GM21526 (cell line): ENCODE results near the gene BAX.

ENCODE experiments used
- ATAC-seq: cut with Tn5 transposase; IDR thresholded peaks from one replicate; pipeline ENCODE4 v1.9.1; 2021; ENCODE audit warnings: moderate library complexity; ENCODE audit not compliant: unreplicated experiment, low FRiP score

Gene BAX

DNA sequence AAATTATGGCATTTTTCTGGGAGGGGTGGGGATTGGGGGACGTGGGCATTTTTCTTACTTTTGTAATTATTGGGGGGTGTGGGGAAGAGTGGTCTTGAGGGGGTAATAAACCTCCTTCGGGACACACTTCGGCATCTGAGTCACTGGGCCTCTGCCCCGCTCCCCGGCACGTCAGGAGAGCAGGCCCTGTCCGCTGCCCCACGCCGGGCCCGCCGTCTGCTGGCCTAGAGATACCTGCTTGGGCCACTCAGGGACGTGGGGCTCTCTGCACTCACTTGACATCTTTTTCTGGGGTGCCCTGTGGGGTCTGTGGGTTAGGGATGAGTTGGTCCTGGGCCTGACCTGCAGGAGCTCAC is 7.0 kb downstream of the BAX start:
- no peak for ATAC-seq

DNA sequence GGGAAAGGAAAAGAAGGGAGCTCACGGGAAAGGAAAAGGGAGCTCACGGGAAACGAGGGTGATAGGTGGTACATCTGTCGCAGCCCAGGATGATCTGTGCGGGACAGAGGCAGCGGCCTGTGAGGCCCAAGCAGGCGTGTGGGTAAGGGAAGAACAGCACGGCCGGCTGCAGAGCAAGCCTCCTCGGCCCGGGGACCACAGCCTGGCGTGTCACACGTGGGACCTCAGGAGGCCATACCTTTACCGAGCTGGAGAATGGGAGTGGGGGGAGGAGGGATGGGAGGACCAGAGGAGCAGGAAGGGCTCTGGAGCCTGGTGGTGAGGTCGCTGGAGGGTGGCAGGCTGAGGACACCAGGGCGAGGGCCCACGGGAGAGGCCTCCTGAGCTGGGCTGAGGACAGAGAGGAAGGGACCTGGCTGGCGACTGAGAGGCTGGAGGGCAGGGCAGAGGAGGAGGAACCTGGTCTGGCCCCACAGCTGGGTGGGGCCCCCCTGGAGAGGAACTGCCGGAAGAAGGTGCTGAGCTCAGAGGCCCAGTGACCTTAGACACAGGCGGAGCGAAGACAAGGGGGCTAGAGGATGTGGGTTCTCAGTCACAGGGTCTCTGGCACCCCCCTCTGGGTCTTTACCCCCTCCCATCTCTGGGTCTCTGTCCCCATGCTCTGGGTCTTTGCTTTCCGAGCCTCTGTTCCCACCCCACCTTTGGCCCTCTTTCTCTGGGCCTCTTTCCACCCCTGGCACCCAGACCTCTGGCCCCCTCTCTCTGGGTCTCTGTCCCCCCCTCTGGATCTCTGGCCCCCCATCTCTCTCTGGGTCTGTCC is 7.6 kb downstream of the BAX start:
- ATAC-seq = no peak

DNA sequence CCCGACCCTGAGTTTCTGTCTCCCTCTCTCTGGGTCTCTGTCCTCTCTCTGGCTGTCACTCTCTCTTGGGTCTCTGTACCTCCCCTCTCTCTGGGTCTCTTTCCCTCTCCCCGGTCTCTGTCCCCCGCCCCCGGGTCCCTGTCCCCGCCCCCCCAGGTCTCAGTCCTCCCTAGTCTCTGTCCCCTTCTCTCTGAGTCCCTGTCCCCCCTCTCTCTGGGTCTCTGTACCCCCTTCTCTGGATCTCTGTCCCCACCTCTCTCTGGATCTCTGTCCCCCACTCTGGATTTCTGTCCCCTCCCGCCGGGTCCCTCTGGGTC is 8.1 kb downstream of the BAX start:
- no peak for ATAC-seq

DNA sequence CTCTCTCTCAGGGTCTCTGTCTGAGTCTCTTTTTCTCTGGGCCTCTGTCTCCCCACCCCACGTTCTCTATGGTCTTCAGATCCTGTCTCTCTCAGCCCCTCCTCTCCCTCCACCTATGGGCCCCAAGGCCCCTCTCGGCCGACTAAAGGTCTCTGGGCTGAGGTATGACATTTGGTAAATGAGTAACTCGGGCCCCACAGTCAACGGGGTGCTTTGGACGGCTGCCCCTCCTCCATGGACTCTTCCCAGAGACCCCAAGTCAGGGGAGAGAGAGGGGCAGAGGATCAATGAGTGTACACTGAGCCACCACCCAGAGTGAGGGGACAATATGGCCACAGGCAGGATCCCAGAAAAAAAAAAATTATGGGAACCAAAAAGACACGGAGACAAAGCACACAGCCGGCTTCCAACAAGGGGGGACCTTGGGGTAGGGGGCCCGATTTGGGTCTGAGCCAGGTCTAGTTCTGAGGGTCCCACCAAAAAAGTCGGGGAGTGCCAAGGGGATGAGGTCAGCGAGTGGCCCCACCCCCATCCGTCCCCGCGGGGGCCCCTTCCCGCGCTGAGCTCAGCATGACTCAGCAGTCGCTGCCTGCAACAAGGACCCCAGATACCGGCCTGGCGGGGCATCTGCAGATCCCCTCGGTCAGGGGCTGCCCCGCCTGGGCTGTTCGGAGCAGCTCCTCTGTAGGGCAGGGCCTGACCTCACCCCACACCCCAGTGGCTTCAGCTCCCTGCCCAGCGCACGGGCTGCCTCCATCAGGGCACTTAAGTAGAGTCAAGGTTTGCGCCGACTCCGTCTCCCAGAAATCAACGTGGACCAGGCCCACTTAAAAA is 8.9 kb downstream of the BAX start:
- ATAC-seq = no peak

DNA sequence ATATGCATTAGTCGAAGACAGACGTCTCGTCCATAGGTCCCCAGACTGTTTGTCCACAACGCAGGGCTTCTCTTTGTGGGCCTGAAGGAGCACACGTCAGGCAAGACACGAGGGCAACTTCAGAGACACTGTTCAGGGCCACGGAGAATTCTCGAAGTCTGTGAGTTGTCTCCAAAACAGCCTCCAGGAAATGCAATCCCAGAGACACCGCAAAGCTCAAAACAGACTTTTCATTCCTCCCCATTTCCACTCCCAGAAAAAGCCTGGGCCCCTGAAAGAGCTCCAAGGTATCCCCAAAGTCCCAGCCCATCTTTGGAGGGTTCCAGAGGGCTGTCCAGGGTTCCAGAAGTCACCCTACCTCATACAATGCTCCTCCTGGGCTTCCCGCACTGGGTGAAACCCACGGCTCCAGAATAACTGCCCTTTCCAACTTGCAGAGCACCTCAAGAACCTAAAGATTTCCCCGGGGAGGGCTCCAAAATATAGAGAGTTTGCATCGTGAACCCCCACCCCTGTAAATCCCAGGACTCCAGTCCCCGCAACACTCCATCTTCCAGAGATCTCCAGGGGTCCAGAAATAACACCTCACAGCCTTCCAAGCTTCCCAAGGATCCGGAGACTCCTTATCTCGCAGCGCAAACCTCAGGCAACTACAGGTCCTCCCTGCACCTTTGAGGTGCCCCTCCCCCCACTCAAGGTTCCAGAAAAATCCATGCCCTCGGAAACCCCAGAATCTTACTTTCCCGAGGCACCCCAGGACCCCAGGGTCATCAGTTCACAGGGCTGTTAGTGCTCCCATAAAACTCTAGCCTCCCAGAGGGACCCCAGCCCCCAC is 9.7 kb downstream of the BAX start:
- no peak for ATAC-seq

DNA sequence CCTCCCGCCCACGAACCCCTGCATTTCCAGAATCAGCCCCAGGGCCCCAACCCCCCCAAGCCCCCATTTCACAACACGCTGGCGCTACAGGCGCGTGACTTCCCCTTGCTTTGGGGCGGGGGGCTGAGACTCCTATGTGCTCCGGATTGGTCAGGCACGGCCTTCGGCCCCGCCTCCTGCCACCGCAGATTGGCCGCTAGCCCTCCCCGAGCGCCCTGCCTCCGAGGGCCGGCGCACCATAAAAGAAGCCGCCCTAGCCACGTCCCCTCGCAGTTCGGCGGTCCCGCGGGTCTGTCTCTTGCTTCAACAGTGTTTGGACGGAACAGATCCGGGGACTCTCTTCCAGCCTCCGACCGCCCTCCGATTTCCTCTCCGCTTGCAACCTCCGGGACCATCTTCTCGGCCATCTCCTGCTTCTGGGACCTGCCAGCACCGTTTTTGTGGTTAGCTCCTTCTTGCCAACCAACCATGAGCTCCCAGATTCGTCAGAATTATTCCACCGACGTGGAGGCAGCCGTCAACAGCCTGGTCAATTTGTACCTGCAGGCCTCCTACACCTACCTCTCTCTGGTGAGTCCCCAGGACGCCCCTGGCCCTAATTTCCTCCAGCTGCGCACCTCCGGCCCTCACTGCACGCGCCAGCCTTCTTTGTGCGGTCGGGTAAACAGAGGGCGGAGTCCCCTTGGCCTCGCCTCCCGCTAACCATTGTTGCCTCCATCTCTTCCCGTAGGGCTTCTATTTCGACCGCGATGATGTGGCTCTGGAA is 10.5 kb downstream of the BAX start, which contains the start of gene FTL:
Gene FTL (plus strand): TSS at position 270 of the 766 bp plus-strand sequence. CDS start 199 bp downstream, at position 469.
- ATAC-seq = peak; percentile 38

DNA sequence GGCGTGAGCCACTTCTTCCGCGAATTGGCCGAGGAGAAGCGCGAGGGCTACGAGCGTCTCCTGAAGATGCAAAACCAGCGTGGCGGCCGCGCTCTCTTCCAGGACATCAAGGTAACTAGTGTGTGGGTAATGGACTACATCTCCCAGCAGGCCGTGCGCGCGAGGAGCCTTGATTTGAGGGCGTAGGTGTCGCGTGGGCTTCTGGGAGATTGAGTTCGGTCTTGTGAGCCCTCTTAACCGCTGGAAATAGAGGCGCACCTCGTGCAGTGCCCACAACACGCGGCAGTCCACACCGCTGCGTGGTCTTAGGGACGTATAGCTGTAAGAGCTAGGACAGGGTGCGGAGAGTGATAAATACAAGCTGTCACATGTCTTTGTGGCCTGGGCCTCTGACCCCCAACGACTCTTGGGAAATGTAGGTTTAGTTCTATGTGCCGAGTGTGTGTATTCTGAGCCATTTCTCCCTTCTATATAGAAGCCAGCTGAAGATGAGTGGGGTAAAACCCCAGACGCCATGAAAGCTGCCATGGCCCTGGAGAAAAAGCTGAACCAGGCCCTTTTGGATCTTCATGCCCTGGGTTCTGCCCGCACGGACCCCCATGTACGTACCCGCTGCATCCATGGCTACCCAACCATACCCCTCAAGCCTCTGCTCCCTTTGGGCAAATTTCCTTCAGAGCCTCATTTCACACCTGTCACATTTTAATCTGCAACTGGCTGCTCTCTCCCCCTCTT is 11.3 kb downstream of the BAX start:
- peak; percentile 27 for ATAC-seq

DNA sequence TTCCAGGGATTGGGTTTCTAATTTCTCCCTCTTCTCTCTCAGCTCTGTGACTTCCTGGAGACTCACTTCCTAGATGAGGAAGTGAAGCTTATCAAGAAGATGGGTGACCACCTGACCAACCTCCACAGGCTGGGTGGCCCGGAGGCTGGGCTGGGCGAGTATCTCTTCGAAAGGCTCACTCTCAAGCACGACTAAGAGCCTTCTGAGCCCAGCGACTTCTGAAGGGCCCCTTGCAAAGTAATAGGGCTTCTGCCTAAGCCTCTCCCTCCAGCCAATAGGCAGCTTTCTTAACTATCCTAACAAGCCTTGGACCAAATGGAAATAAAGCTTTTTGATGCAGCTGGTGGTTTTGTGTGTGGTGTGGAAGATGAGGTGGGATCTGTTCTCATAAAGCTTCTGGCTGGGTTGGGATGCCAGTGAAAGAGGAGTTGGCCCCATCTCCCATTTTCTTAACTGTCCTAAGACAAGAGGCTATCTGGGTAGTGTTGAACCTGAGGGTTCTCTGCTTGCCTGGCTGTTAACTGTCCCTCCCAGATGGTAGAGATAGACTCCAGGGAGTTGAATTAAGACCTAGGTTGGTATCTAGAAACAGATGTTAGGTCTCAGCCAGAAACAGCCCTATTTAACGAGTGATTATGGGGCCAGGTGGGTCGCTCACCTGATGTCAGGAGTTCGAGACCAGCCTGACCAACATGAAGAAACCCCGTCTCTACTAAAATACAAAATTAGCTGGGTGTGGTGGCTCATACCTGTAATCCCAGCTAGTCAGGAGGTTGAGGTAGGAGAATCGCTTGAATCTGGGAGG is 12.1 kb downstream of the BAX start:
- no peak for ATAC-seq

DNA sequence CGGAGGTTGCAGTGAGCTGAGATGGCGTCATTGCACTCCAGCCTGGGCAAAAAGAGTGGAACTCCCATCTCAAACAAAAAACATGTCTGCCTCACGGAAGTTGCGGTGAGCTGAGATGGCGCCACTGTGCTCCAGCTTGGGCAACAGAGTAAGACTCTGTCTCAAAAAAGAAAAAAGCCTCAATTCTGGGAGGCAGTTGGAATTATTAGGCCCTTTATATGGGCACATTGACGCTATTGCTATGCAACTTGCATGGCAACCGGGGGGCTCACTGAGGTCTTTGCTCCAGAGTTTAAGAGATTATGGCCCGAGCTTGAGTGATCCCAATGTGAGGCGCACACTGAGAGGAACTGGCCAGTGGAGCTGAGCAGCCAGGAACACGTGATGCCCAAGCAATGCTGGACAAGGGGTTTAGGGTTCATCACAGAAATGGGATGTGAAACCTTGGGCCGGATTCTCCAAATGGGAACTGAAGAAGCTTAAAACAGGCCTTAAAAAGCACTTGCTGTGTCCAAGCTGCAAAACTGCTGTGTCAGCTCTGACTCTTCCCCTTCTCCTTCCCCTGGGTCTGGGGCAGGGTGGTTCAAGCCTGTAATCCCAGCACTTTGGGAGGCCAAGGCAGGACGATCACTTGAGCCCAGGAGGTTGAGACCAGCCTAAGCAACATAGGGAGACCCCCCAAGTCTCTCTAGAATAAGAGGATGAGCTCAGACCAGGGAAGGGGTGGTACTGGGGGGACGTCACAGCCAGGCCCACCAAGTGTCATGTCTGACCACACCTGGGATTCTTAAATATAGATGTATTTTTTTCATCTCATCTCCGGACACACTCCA is 12.9 kb downstream of the BAX start:
- ATAC-seq = no peak

DNA sequence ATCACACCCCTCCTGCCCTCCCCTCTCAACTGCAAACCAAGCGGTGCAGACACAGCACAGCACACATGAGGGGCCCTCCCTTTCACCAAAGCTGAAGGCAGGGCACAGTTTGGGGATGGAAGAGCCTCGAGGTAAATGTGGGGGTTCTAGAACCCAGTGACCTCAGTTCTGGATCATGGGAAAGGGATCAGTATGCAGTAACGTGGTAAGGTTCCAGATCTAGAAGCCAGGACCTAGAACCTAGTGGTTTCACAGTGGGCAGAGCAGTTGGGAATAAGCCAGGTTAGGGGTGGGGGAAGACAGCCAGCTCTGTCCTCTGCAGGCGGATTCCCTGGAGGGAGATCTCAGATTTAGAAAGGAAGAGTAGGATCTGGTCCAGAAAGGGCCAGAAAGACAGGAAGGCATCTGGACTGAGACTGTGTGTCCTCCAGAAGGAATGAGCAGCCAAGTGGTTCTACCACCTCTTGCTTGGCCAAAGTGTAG is 13.5 kb downstream of the BAX start:
- no peak for ATAC-seq

DNA sequence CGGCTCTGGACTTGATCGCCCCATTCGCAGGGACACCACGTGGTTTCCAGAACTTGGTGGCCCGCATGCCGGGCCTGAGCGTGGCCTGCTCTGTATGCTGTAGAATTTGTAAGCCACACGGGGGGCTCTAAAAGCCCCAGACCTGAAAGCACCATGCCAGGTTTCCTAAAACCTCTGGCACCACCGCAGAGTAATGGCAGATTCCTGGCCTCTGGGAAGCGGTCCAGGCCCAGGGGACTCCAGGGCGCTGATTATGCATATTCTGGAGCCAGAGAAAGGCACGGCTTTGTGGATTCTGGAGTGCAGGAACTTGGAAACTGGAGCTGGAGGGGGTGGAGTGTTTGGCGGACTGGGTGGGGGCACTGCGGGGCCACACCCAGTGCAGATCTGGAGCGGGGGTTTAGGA is 14.1 kb downstream of the BAX start:
- no peak for ATAC-seq

DNA sequence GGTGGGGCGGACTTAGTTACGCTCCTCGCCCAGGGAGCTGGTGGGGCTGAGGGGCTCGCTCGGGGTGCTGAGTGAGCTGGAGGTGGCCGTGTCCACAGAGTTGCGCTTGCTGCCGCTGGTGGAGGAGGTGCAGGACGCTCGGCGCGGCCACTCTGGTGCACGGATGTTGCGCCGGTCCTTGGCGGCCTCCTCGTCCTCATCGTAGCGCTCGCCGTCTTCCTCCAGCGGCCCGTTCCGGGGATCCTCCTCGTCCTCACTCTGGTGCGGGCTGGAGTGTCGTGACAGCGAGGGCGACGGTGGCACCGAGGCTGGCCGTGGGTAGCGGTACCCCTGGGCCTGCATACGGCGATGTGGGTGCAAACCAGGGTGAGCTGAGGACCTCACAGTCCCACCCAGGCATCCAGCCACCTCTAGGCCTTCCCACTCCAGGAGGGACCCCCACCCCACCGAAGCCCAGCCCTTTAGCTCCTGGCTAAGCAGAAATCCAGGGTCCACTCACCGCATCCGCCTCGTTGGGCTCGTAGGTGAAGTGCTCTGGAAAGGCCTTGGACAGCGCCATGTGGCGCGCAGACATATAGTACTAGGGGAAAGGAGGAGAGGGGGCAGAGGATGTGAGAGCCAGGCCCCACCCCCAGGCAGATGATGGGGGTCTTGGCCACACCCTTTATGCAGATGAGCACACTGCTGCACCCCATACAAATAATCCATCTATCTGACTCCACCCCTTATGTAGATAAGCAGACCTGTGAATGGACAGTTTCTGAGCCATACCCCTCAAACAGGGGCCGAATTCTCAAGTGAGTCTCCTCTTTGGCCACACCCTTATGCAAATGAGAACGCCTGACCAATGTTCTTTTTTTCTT is 14.8 kb downstream of the BAX start:
- ATAC-seq = no peak

DNA sequence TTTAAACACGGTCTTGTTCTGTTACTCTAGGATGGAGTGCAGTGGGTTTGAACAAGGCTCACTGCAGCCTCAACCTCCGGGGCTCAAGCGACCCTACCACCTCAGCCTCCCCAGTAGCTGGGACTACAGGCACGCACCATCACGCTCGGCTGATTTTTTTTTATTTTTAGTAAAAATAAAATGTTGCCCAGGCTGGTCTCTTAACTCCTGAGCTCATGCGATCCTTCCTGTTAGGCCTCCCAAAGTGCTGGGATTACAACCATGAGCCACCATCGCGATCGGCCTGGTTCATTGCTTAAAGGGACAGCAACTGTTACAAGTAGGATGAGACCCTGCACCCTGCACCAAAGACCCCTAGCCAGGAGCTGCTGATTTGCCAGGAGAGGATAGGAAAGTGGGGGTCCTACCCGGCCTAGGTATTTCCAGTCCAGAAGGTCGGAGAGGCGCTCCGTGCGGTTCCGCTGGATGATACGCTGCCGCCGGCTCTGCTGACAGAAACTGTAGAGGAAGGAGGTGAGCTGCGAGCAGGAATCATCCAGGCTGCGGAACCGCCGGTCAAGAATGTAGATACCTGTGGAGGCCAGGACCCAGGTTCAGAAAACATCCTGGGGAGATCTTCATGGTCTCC is 15.6 kb downstream of the BAX start:
- no peak for ATAC-seq

DNA sequence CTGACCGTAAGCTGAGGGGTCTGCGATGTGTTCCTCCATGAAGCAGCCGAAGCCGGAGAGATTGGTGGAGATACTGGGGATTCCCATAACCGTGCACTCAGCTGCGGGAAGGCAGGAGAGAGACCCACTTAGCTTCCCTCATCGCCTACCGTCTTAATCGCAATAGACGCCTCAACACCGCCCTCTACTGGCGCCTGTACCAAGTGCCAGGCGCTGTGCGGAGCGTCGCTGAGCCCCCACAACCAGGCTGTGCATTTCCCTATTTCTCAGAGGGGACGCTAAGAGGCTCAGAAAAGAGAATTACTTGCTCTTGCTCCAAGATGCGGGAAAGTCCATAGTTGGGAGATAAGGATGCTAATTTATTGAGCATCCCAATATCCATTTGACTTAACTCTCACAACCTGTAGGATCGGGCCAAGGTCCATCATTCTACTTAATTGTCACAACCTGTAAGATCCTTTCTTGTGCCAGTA is 16.3 kb downstream of the BAX start:
- ATAC-seq = no peak

DNA sequence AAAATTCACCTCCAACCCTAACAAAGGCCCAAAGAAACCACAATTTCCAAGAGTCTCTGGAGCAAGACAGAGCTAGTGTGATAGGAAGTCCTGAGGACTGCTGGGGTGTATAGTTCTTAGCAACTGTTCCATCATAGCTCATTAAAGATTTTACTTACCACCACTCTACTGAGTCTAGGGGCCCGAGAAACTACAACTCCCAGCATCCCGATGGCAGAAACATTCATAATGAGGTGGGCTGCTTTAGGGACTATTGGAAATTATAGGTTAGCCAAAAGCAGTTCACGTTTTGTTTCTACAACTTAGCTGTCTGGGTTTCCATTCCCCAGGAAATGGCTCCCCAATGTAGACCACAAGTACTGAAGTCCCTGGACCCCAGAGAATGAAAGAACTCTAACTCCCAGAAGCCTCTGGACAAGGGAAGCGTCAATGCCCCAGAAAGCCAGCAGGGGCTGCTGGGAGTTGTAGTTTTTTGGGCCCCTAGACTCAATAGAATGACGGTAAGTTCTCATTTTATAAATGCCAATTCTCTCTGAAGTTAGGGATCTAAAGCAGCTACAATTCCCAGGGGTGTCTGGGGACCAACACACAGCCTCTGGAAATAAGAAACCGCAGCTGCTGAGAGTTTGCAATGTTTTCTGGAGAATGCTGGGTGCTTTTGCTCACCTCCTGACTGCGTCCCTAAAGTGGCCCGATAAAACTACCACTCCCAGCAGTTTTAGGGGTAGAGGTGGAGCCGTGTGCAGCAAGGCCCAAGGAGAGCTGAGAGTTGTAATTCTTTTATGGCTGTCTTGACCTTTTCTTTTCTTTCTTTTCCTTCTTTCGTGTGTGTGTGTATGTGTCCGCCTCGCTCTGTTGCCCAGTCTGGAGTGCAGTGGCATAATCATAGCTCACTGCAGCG is 21.5 kb downstream of the BAX start:
- no peak for ATAC-seq
